ENCODE data around the gene ABTB1. TPM values are rescaled to one million over a fixed set of nuclear protein-coding genes. Genes with fewer than 3 reads are reported as not detected.

The ABTB1 gene
- total and polyA plus RNA-seq, 2 donors (not counting 1 experiment from before 2014, with no cell fraction given) = 141 to 259 TPM

DNA sequence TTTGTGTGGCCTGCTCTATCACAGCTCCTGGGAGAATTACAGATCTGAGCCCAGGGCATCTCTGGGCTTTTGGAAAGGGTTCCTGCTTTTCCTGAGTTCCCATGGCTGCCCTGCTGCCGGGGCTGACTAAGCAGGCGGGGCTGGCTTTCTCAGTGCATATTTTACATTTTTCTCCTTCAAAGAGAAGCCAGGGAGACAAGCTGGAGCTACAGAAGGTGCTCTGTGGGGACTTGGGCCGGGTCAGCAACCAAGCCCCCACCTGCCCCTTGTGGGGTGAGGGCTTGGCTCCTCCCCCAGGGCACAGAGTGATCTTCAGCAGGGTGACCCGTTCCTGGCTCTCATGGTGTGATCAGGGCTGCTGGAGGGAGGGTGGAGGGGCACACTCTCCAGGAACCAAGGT, 17.4 kb downstream of the ABTB1 start:
- DNase-seq (no peak), ATAC-seq (ENCODE audit: low read depth) (no peak)
- Mint-ChIP-seq H3K4me3 (no peak overlapping the region), H3K4me1 (peaks cover 22% of the 10 kb centered on the region), H3K9me3 (ENCODE audit: insufficient read depth) (no peaks in the 10 kb centered on the region), H3K27ac (no peak overlapping the region), H3K27me3 (no peaks in the 10 kb centered on the region)
- Histone ChIP-seq H2AFZ (ENCODE audit: insufficient read depth, low read depth, low read length, poor library complexity, severe bottlenecking) (no peak overlapping the region), H4K20me1 (ENCODE audit: control insufficient read depth, insufficient read depth, low read length, poor library complexity, severe bottlenecking) (no peaks in the 10 kb centered on the region), H3K27me3 (replicated peaks in 1 of 4; ENCODE audit: control extremely low read depth in 1 of 4, control insufficient read depth in 3 of 4, insufficient read depth in 4 of 4, low read length in 3 of 4) (peaks cover 0 to 6% (median 1%) of the 10 kb centered on the region in 4 experiments), H3K9me3 (ENCODE audit: control extremely low read depth in 1 of 3, control insufficient read depth in 2 of 3, insufficient read depth in 1 of 3, low read length in 2 of 3) (no peaks in the 10 kb centered on the region), H3K36me3 (replicated peaks in 1 of 2; ENCODE audit: control extremely low read depth in 1 of 2, control insufficient read depth in 1 of 2, extremely low read depth in 1 of 2, insufficient read depth in 2 of 2, low read length in 1 of 2) (no peaks in the 10 kb centered on the region), H3K4me3 (ENCODE audit: control extremely low read depth in 1 of 5, extremely low read depth in 1 of 5, insufficient read depth in 1 of 5, low read depth in 2 of 5, low read length in 4 of 5) (no peak overlapping the region), H3K4me2 (replicated peaks; ENCODE audit: low read depth, low read length, poor library complexity, severe bottlenecking) (no peak overlapping the region), H3K4me1 (ENCODE audit: control insufficient read depth in 2 of 2, insufficient read depth in 2 of 2, low read length in 2 of 2) (peaks cover 6 to 13% of the 10 kb centered on the region in 2 donors), H3K27ac (ENCODE audit: low read length in 2 of 2) (no peak overlapping the region), H3K9ac (ENCODE audit: low read length) (no peak overlapping the region), H3K79me2 (ENCODE audit: control insufficient read depth, insufficient read depth, low read length) (no peaks in the 10 kb centered on the region)
- POLR2A ChIA-PET = no interaction called here
- TF ChIP-seq, protein P1, sequence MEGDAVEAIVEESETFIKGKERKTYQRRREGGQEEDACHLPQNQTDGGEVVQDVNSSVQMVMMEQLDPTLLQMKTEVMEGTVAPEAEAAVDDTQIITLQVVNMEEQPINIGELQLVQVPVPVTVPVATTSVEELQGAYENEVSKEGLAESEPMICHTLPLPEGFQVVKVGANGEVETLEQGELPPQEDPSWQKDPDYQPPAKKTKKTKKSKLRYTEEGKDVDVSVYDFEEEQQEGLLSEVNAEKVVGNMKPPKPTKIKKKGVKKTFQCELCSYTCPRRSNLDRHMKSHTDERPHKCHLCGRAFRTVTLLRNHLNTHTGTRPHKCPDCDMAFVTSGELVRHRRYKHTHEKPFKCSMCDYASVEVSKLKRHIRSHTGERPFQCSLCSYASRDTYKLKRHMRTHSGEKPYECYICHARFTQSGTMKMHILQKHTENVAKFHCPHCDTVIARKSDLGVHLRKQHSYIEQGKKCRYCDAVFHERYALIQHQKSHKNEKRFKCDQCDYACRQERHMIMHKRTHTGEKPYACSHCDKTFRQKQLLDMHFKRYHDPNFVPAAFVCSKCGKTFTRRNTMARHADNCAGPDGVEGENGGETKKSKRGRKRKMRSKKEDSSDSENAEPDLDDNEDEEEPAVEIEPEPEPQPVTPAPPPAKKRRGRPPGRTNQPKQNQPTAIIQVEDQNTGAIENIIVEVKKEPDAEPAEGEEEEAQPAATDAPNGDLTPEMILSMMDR (IDR thresholded peaks at IDR 0.05) = no peak
- CTCF ChIA-PET = interaction anchor here (1.8 kb wide), 1 partner anchor 11 kb away, joined by 4 read pairs; no protein-coding TSS in a partner anchor
- intact Hi-C loops (cut with micrococcal nuclease) = loop anchor here (10.0 kb wide), 2 partner anchors 65 to 1215 kb away; partner anchors contain the start of gene ZXDC
- 94% methylated on average over 3 of the region's 4 CpGs for WGBS (ENCODE audit: insufficient coverage)

DNA sequence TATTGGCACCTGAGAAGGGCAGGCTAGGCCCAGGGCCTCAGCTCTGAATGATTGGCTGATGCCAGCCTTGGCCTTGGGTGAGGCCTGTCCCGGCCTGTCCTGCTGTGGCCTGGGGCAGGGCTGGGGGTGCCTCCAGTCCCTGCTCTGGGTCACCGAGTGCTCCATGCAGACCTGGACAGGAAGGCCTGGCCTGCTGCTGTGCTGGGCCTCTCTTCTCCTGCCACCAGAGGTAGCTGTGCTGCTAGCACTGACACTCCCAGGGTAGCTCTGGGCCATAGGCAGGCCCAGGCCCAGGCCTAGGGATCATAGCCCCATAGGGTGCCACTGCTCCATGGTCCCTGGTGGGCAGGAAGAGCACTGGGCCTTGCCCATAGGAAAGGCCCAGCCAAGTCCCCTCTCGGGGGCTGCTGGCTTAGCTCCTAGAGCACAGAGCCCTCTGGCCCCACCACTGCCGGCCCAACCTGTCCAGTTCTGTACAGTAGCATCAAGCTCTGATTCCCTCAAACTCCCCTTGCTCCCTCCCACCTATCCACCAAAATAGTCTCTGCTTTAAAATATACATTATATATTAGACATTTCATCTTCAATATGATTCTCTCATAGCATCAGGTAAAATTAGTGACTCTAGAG, 18.2 kb downstream of the ABTB1 start:
- Histone ChIP-seq H3K9me3 (ENCODE audit: control extremely low read depth in 1 of 3, control insufficient read depth in 2 of 3, insufficient read depth in 1 of 3, low read length in 2 of 3) (no peaks in the 10 kb centered on the region), H3K4me2 (replicated peaks; ENCODE audit: low read depth, low read length, poor library complexity, severe bottlenecking) (peak overlapping the region; percentile 36), H3K4me3 (ENCODE audit: control extremely low read depth in 1 of 5, extremely low read depth in 1 of 5, insufficient read depth in 1 of 5, low read depth in 2 of 5, low read length in 4 of 5) (no peak overlapping the region), H3K79me2 (ENCODE audit: control insufficient read depth, insufficient read depth, low read length) (no peaks in the 10 kb centered on the region), H3K4me1 (ENCODE audit: control insufficient read depth in 2 of 2, insufficient read depth in 2 of 2, low read length in 2 of 2) (peaks cover 6 to 13% of the 10 kb centered on the region in 2 donors), H2AFZ (ENCODE audit: insufficient read depth, low read depth, low read length, poor library complexity, severe bottlenecking) (peak overlapping the region; percentile 13), H3K36me3 (replicated peaks in 1 of 2; ENCODE audit: control extremely low read depth in 1 of 2, control insufficient read depth in 1 of 2, extremely low read depth in 1 of 2, insufficient read depth in 2 of 2, low read length in 1 of 2) (no peaks in the 10 kb centered on the region), H3K27me3 (replicated peaks in 1 of 4; ENCODE audit: control extremely low read depth in 1 of 4, control insufficient read depth in 3 of 4, insufficient read depth in 4 of 4, low read length in 3 of 4) (peaks cover 0 to 6% (median 1%) of the 10 kb centered on the region in 4 experiments), H3K9ac (ENCODE audit: low read length) (no peak overlapping the region), H4K20me1 (ENCODE audit: control insufficient read depth, insufficient read depth, low read length, poor library complexity, severe bottlenecking) (no peaks in the 10 kb centered on the region), H3K27ac (ENCODE audit: low read length in 2 of 2) (no peak overlapping the region)
- Mint-ChIP-seq H3K4me1 (peaks cover 22% of the 10 kb centered on the region), H3K27ac (no peak overlapping the region), H3K27me3 (no peaks in the 10 kb centered on the region), H3K9me3 (ENCODE audit: insufficient read depth) (no peaks in the 10 kb centered on the region), H3K4me3 (peak overlapping the region; percentile 13)
- peak; percentile 33 for DNase-seq
- TF ChIP-seq EZH2 (IDR thresholded peaks at IDR 0.05; ENCODE audit: borderline replicate concordance, insufficient read depth, low read depth, low read length, poor library complexity, severe bottlenecking) = no peak
- TF ChIP-seq, protein P1 (IDR thresholded peaks at IDR 0.05) = no peak
- ChIA-PET CTCF (interaction anchor here (0.8 to 1.0 kb wide), 5 partner anchors 100 to 280 kb away, joined by 3 to 4 read pairs (median 3); no protein-coding TSS in a partner anchor), POLR2A (no interaction called here)
- peak; percentile 56 for ATAC-seq (ENCODE audit: low read depth)
- intact Hi-C loops (cut with micrococcal nuclease) = loop anchor here (10.0 kb wide), 2 partner anchors 64 to 1216 kb away; partner anchors contain the start of gene ZXDC
- WGBS (ENCODE audit: insufficient coverage) = 96% methylated on average over 3 of the region's 4 CpGs
